HG03442 (cell line): Measurements from ENCODE around the gene CDC42EP2.
"Not testable (repeated sequence)": the region's sequence is repeated elsewhere in the genome, so short reads cannot be mapped to it uniquely, and the experiment has no call there.

Experiments used
- ATAC-seq: cut with Tn5 transposase; IDR thresholded peaks from one replicate; pipeline ENCODE4 v1.9.1; 2021; ENCODE audit warnings: mild to moderate bottlenecking, moderate library complexity; ENCODE audit not compliant: unreplicated experiment

CDC42EP2 gene

GRCh38 chr11:65317025-65317786 lies 2.5 kb downstream of the CDC42EP2 start:
- ATAC-seq: no peak

- no peak for ATAC-seq
These were observed 5.9 kb downstream of the CDC42EP2 start for GRCh38 chr11:65320386-65321075.

- no peak for ATAC-seq
These were observed 6.4 kb downstream of the CDC42EP2 start for GRCh38 chr11:65321076-65321475.

GRCh38 chr11:65321828-65322485 lies 7.3 kb downstream of the CDC42EP2 start:
- ATAC-seq: no peak

GRCh38 chr11:65323813-65324212 lies 9.1 kb downstream of the CDC42EP2 start:
- no peak for ATAC-seq

GRCh38 chr11:65325435-65325834 lies 10.8 kb downstream of the CDC42EP2 start:
- no peak for ATAC-seq

GRCh38 chr11:65327021-65327420 lies 12.4 kb downstream of the CDC42EP2 start:
- no peak for ATAC-seq

- ATAC-seq: no peak
These were observed 14.8 kb downstream of the CDC42EP2 start for GRCh38 chr11:65329478-65329877.

GRCh38 chr11:65329944-65330403 lies 15.3 kb downstream of the CDC42EP2 start:
- ATAC-seq: no peak

GRCh38 chr11:65330544-65330943 lies 15.9 kb downstream of the CDC42EP2 start:
- no peak for ATAC-seq

GRCh38 chr11:65332591-65332990 lies 17.9 kb downstream of the CDC42EP2 start:
- ATAC-seq: not testable (repeated sequence)

GRCh38 chr11:65334696-65335295 lies 20.1 kb downstream of the CDC42EP2 start:
- no peak for ATAC-seq

GRCh38 chr11:65338676-65339075 lies 24.0 kb downstream of the CDC42EP2 start:
- ATAC-seq: no peak

- ATAC-seq: no peak
These were observed 25.6 kb downstream of the CDC42EP2 start for GRCh38 chr11:65340226-65340625.

GRCh38 chr11:65341856-65342255 lies 27.2 kb downstream of the CDC42EP2 start:
- ATAC-seq: no peak

- no peak for ATAC-seq
These were observed 36.8 kb downstream of the CDC42EP2 start for GRCh38 chr11:65351511-65351910.

GRCh38 chr11:65352783-65353182 lies 38.1 kb downstream of the CDC42EP2 start:
- ATAC-seq: no peak

GRCh38 chr11:65353376-65353775 lies 38.7 kb downstream of the CDC42EP2 start:
- ATAC-seq: no peak

- ATAC-seq: no peak
These were observed 39.2 kb downstream of the CDC42EP2 start for GRCh38 chr11:65353900-65354264.

GRCh38 chr11:65354265-65355012 lies 39.8 kb downstream of the CDC42EP2 start, which contains the start of gene TIGD3:
Gene TIGD3, plus strand, starts transcription at chr11:65354751. Its CDS starts 1,058 bp downstream, at chr11:65355809.
- ATAC-seq: peak; percentile 82
